SK-N-SH (cell line): ENCODE data around the gene CPTP. TPM values are rescaled to one million over a fixed set of nuclear protein-coding genes. Genes with fewer than 3 reads are reported as not detected.

Experiments
- CTCF ChIA-PET: fragments of 300-600, 350-600 bp; formaldehyde crosslinking; extraction: SDS; loops from one replicate; lab custom pipeline; 2021; lab: Yijun Ruan, JAX
- POLR2A ChIA-PET: fragments of 350-600 bp; sonication (Branson Sonifier 250); formaldehyde crosslinking; extraction: SDS; loops from one replicate; lab custom pipeline; 2020; ENCODE audit warnings: antibody characterized with exemption, inconsistent platforms; lab: Yijun Ruan, JAX
- DNase-seq: peaks from one replicate; pipeline ENCODE4 v3.0.0; 2012
- H2AFZ ChIP-seq: fragments of 200-600 bp; sonication (generic); 2 replicates; pipeline ENCODE4 v1.8.1; 2016; ENCODE audit warnings: antibody characterized with exemption, mild to moderate bottlenecking, low read depth
- H3F3A ChIP-seq: fragments of 200-600 bp; sonication (generic); replicated peaks from 2 replicates; pipeline ENCODE3; 2016; ENCODE audit warnings: antibody characterized with exemption, mild to moderate bottlenecking; ENCODE audit not compliant: insufficient read depth
- H3K27ac ChIP-seq, 2 experiments: fragments of 200-500 bp in 1 of 2; fragments of 200-600 bp in 1 of 2; sonication (Bioruptor generic) in 1 of 2; sonication (generic), shearing (Covaris generic) in 1 of 2; 2 replicates each; pipeline versions ENCODE4 v1.5.1 to v1.6.1; 2014 to 2016; ENCODE audit warnings: low read depth in 2 of 2, inconsistent platforms in 1 of 2, low read length in 1 of 2, mild to moderate bottlenecking in 1 of 2, mixed read lengths in 1 of 2
- H3K27me3 ChIP-seq: fragments of 200-600 bp; sonication (generic), shearing (Covaris generic); 2 replicates; pipeline ENCODE4 v1.6.1; 2016; ENCODE audit warnings: mixed run types; ENCODE audit not compliant: insufficient read depth
- H3K36me3 ChIP-seq, 2 experiments: fragments of 200-500 bp in 1 of 2; fragments of 200-600 bp in 1 of 2; sonication (Bioruptor generic) in 1 of 2; sonication (generic) in 1 of 2; replicated peaks in 1 of 2; 2 replicates each; pipeline versions ENCODE3 to v1.5.1; 2014 to 2016; ENCODE audit warnings: low read length in 1 of 2, mild to moderate bottlenecking in 1 of 2; ENCODE audit not compliant: insufficient read depth in 2 of 2, control insufficient read depth in 1 of 2
- H3K4me1 ChIP-seq, 2 experiments: fragments of 200-500 bp in 1 of 2; fragments of 200-600 bp in 1 of 2; sonication (Bioruptor generic) in 1 of 2; sonication (generic), shearing (Covaris generic) in 1 of 2; 2 replicates each; pipeline versions ENCODE4 v1.5.1 to v1.6.1; 2014 to 2016; ENCODE audit warnings: low read depth in 1 of 2, low read length in 1 of 2, mixed run types in 1 of 2; ENCODE audit not compliant: insufficient read depth in 2 of 2, control insufficient read depth in 1 of 2
- H3K4me2 ChIP-seq: fragments of 200-600 bp; sonication (generic), shearing (Covaris generic); 2 replicates; pipeline ENCODE4 v1.6.1; 2017; ENCODE audit warnings: mixed run types
- H3K4me3 ChIP-seq, 2 experiments: fragments of 200-500 bp in 1 of 2; fragments of 200-600 bp in 1 of 2; sonication (Bioruptor generic) in 1 of 2; sonication (generic), shearing (Covaris generic) in 1 of 2; 2 replicates each; pipeline versions ENCODE4 v1.5.1 to v1.8.1; 2014 to 2016; ENCODE audit warnings: low read depth in 2 of 2, inconsistent platforms in 1 of 2, low read length in 1 of 2, mild to moderate bottlenecking in 1 of 2, mixed read lengths in 1 of 2, moderate library complexity in 1 of 2
- H3K79me2 ChIP-seq: fragments of 200-600 bp; sonication (generic); 2 replicates; pipeline ENCODE4 v1.8.1; 2017; ENCODE audit warnings: mild to moderate bottlenecking; ENCODE audit not compliant: insufficient read depth
- H3K9ac ChIP-seq: fragments of 200-600 bp; sonication (generic); 2 replicates; pipeline ENCODE4 v1.6.1; 2017; ENCODE audit warnings: mixed run types
- H3K9me2 ChIP-seq: fragments of 200-600 bp; sonication (generic); 2 replicates; pipeline ENCODE4 v1.6.1; 2017; ENCODE audit warnings: mixed run types
- H3K9me3 ChIP-seq: fragments of 200-600 bp; sonication (generic); 2 replicates; pipeline ENCODE4 v1.6.1; 2017; ENCODE audit warnings: mixed run types, mild to moderate bottlenecking, moderate library complexity
- H4K20me1 ChIP-seq: fragments of 200-600 bp; sonication (generic); 2 replicates; pipeline ENCODE4 v1.6.1; 2017; ENCODE audit warnings: mild to moderate bottlenecking, mixed run types; ENCODE audit not compliant: insufficient read depth
- CHD2 ChIP-seq: fragments of 150-350 bp; IDR thresholded peaks from 2 replicates; pipeline ENCODE4 v1.6.1; 2018; ENCODE audit warnings: low read length; ENCODE audit not compliant: partially characterized antibody
- ELF1 ChIP-seq: IDR thresholded peaks from 2 replicates; pipeline ENCODE4 v1.4.0; 2012
- EZH2phosphoT487 ChIP-seq: fragments of 200-600 bp; sonication (generic); IDR thresholded peaks from 2 replicates; pipeline ENCODE4 v1.6.1; 2017; ENCODE audit warnings: low read depth, mixed run types, mild to moderate bottlenecking, antibody characterized with exemption, moderate library complexity, borderline replicate concordance
- FOXJ3 ChIP-seq: sonication (generic); formaldehyde crosslinking; IDR thresholded peaks from 2 replicates; pipeline ENCODE4 v1.5.1; 2020; ENCODE audit warnings: mild to moderate bottlenecking, missing genetic modification reagents
- FOXM1 ChIP-seq: IDR thresholded peaks from 2 replicates; pipeline ENCODE4 v1.4.0; 2012; ENCODE audit warnings: low read depth, mild to moderate bottlenecking
- MAX ChIP-seq: IDR thresholded peaks from 2 replicates; pipeline ENCODE4 v1.4.0; 2012; ENCODE audit warnings: low read depth
- MEF2A ChIP-seq: IDR thresholded peaks from 2 replicates; pipeline ENCODE4 v1.4.0; 2012; ENCODE audit warnings: low read depth, borderline replicate concordance
- POLR2AphosphoS5 ChIP-seq: IDR thresholded peaks from 2 replicates; pipeline ENCODE4 v1.6.1; 2012; ENCODE audit warnings: low read depth, low read length
- RXRA ChIP-seq: IDR thresholded peaks from 2 replicates; pipeline ENCODE4 v1.4.0; 2012; ENCODE audit warnings: low read depth, mild to moderate bottlenecking, borderline replicate concordance
- SMC3 ChIP-seq: IDR thresholded peaks from 2 replicates; pipeline ENCODE4 v1.6.1; 2012; ENCODE audit warnings: low read depth, low read length, improper control_type of control experiment
- TAF1 ChIP-seq: IDR thresholded peaks from 2 replicates; pipeline ENCODE4 v1.6.1; 2012; ENCODE audit warnings: low read depth, mild to moderate bottlenecking, low read length, moderate library complexity, borderline replicate concordance
- USF1 ChIP-seq: IDR thresholded peaks from 2 replicates; pipeline ENCODE4 v1.4.0; 2012; ENCODE audit warnings: low read depth, borderline replicate concordance
- USF2 ChIP-seq: fragments of 150-350 bp; IDR thresholded peaks from 2 replicates; pipeline ENCODE4 v1.6.1; 2017; ENCODE audit warnings: antibody characterized with exemption, low read length, low read depth, borderline replicate concordance
- ZBTB33 ChIP-seq: IDR thresholded peaks from 2 replicates; pipeline ENCODE4 v1.4.0; 2012; ENCODE audit warnings: low read depth, borderline replicate concordance
- WGBS: methylation state at CpG from one replicate; pipeline ENCODE4 v1.1.6; 2017; ENCODE audit warnings: low lambda C conversion rate; 5-methylcytosine and 5-hydroxymethylcytosine counted together
- polyA plus RNA-seq, 3 experiments: library from polyadenylated mRNA; depleted of rRNA; stranded (reverse); fragments of >200 nt; gene quantifications; 2 replicates each; pipeline ENCODE4 v1.2.3, GENCODE V29; 2012

Gene CPTP
- polyA plus RNA-seq, 1 of the 3 experiments (the other 2 are of a cell fraction): 13.4 TPM

- ChIA-PET POLR2A (interaction anchor here (2.0 kb wide), 1 partner anchor 27 kb away, joined by 7 read pairs; the partner anchor contains the start of gene AURKAIP1), CTCF (interaction anchor here (0.8 to 2.1 kb wide), 17 partner anchors 9 to 363 kb away, joined by 3 to 13 read pairs (median 4); partner anchors contain the start of genes AURKAIP1 and TAS1R3)
- WGBS: 57% methylated on average over 6 of the region's 26 CpGs
- Histone ChIP-seq H3K4me3 (peak overlapping the region; percentile 64 to 87), H3K36me3 (no peaks in the 10 kb centered on the region), H3K27me3 (no peaks in the 10 kb centered on the region), H3K4me1 (peaks cover 0 to 29% of the 10 kb centered on the region in 2 experiments; a peak in 1 of 4 replicates), H3K4me2 (peak overlapping the region; percentile 89), H3K79me2 (peaks cover 47% of the 10 kb centered on the region), H4K20me1 (peaks cover 45% of the 10 kb centered on the region), H3K9me2 (no peaks in the 10 kb centered on the region), H3K9ac (peak overlapping the region; percentile 56; the same call in 1 of the 2 replicates), H3K9me3 (no peaks in the 10 kb centered on the region), H2AFZ (no peak overlapping the region), H3F3A (peaks cover 5% of the 10 kb centered on the region), H3K27ac (no peak overlapping the region; a peak in 1 of 4 replicates)
- no peak for TF ChIP-seq USF2
- TF ChIP-seq SMC3: no peak
- TF ChIP-seq RXRA: no peak
- no peak for TF ChIP-seq POLR2AphosphoS5
- TF ChIP-seq ZBTB33: no peak
- no peak for TF ChIP-seq MEF2A
- no peak for TF ChIP-seq EZH2phosphoT487
- TF ChIP-seq CHD2: no peak
- TF ChIP-seq FOXJ3 (CRISPR knock-in tag): no peak
- TF ChIP-seq MAX: no peak
- TF ChIP-seq USF1: no peak
- no peak for TF ChIP-seq ELF1
- TF ChIP-seq TAF1: no peak
- TF ChIP-seq FOXM1: no peak
- no peak for DNase-seq
Measured at GRCh38 chr1:1347663-1348419, 23.2 kb downstream of the CPTP start.
